GM19328 (cell line): ENCODE measurements around the gene ZSCAN21.

ENCODE experiments used
- ATAC-seq: cut with Tn5 transposase; IDR thresholded peaks from one replicate; pipeline ENCODE4 v1.9.1; 2021; ENCODE audit warnings: mild to moderate bottlenecking, moderate library complexity; ENCODE audit not compliant: unreplicated experiment

The ZSCAN21 gene

DNA sequence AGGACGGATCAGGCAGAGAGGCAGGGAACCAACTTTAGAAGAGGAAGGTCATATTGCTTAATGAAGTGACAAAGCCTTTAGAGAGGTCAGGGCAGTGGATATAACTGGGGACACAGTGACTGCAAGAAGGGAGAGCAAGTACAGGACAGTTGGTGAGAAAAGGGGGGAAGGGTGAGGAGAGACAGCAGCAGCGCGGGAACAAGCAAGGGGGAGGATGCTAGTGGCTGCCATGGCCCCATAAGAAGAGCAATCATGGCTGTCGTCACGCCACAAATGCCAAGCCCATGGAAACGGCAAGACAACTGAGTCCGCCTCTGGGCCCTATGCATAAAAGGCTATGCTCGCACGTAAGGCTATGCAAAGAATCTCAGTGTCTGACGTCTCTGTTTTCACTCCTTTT is 22.9 kb downstream of the ZSCAN21 start:
- no peak for ATAC-seq

DNA sequence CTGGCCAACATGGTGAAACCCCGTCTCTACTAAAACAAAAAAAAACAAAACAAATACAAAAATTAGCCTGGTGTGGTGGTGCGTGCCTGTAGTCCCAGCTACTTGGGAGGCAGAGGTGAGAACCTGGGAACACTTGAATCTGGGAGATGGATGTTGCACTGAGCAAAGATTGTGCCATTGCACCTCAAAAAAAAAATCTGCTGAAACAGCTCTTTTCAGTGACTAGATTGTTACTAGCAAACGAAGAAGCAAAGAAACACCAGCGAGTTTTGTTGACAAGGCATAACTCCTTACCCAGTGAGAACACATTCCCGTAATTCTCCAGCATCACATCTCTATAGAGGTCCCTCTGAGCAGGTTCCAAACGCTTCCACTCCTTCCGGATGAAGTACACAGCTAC is 25.3 kb downstream of the ZSCAN21 start:
- no peak for ATAC-seq

DNA sequence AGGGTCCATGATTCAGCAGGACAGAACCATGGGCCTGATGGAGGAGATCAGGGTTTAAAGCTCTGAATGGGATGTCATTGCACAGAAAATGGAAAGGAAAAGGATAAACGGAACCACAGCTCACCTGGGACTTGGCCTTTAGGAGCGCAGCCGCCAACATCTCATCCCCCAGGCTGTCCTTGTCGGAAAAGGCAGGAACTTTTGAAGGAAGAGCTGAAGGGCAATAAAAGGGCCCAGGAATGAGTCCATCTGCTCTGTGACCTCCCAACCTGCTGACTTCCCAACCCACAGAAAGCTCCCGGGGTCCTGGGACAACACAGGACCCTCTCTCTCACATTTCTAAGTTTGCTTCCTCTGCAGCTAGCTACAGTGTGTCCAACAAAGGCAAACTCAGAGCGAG is 25.8 kb downstream of the ZSCAN21 start:
- ATAC-seq, result no peak

DNA sequence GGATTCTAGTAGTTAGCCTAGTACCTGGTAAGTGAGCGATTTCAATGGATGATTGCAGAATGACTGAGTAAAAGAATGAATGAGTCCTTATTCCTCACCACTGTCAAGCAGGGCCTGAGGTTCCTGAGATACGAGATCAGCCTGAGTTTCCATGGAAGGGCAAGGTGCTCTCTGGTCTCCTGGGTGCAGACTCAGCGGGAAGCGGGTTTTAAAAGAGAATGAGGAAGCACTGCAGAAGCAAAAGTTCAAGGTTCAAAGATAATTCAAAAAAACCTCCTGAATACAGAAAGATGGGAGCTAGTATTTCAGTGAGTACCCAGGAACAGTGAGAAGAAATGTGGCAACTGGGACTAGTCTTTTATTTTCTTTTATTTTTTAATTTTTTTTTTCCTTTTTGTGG is 27.6 kb downstream of the ZSCAN21 start:
- ATAC-seq, result no peak

DNA sequence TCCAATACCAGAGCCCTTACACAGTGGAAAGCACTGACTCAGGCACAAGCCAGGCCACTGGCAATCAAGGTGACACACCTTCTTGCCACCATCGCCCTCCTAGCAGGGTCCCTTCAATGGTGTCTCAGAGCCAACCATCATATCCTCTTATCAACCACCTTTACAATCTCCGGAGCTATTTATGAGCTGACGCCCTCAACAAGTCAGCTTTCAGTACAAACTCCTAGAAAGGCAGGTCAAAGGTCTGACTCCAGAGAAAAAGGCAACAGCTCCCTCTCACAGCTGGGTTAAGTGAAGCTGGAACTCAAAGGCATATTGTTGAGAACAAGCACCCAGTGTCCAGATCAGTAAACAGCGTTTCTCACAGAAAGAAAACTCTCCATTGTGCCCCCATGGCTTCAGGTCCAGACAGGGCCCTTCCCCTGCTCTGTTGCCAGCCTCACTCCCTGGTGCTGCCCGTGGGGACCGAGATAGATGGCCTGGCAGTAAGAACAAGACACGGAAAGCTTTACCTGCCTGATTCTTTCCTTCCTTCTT is 29.5 kb downstream of the ZSCAN21 start:
- no peak for ATAC-seq

DNA sequence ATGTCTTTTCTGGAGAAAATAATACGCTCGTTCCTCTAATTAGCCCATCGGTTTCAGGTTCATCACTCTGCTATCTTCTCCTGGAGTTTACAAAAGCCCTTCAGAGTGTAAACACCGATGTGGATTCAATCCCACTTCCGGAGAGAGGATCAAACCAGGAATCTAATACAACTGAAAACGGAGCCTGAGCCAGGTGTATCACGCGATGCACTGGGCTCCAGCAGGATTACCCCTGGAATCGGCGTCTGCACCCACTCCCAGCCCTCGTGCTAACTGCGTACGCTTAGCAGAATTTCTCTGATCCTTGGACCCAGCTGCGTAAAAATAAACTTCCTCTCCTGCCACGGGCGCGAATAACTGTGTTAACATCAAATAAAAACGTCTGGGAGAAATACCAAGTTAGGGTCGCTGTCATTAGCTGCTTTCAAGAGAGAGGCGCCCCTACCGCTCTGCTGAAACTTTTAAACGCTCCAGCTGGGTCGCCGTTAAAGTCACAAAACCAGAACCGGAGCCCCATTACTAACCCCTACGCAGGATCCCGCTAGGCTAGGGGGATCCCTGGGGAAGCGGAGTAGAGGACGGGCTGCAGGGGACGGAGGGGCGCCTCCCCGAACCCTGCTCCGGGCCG is 31.4 kb downstream of the ZSCAN21 start:
- peak; percentile 10 for ATAC-seq

DNA sequence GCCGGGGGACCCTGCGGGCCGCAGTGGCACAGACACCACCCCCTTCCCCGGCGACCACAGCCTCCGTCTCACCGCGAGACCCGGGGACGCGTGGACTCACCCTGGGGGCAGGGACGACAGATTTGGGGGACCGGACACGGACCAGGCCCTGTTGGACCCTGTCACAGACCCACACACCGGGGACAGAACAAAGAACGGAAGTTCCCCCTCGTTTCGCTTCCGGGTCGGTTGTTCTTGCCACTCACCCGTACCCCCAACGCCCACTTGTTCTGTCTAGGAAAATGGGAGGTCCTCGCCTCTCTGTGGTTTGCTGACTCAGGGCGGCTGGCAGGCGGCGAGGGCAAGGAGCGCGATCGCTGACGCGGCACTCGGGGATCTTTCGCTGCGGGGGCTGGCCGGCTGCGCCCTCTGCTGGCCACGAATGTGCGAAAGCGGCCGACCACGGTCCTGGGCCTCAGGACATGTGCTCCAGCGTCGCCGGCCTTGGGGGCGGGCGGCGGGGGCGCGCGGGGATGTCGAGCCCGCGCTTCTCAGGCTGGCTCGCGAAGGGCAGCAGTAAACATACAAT is 32.0 kb downstream of the ZSCAN21 start, which contains the start of gene ZNF3:
Gene ZNF3 (minus strand): TSS at position 189 of the 568 bp plus-strand sequence. CDS start 4,366 bp downstream, outside the sequence.
- ATAC-seq, result peak; percentile 73

DNA sequence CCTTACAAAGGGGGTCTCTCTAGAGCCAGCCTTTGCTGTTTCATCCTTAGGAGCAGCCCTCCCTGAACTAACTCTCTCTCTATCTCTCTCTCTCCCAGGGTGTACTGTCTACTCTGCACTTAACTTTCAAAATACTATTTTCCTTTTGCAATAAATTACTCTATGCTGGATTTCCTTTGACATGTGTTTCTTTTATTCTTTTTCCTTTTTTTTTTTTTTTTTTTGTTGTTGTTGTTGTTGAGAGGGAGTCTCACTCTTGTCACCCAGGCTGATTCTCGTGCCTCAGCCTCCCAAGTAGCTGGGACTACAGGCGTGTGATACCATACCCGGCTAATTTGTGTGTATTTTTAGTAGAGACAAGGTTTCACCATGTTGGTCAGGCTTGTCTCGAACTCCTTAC is 33.4 kb downstream of the ZSCAN21 start:
- ATAC-seq, result no peak

DNA sequence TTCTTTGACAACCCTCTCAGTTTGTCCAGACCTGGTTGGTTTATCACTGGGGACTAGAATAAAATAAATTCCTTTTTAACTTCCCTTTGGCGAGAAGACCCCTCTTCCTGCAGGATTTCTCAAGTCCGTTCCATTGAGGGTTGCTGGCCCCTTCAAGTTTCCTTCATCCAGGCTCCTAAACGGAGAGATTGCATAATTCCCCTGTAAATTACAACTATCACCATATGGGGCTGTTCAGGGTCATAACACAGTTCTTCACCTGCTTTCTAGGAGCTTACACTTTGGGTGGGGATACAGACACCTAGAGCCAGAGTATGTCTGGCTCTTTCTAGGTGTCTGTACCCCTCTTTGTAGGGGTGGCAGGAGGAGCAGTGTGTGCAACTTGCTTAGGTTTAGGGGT is 35.9 kb downstream of the ZSCAN21 start:
- no peak for ATAC-seq

DNA sequence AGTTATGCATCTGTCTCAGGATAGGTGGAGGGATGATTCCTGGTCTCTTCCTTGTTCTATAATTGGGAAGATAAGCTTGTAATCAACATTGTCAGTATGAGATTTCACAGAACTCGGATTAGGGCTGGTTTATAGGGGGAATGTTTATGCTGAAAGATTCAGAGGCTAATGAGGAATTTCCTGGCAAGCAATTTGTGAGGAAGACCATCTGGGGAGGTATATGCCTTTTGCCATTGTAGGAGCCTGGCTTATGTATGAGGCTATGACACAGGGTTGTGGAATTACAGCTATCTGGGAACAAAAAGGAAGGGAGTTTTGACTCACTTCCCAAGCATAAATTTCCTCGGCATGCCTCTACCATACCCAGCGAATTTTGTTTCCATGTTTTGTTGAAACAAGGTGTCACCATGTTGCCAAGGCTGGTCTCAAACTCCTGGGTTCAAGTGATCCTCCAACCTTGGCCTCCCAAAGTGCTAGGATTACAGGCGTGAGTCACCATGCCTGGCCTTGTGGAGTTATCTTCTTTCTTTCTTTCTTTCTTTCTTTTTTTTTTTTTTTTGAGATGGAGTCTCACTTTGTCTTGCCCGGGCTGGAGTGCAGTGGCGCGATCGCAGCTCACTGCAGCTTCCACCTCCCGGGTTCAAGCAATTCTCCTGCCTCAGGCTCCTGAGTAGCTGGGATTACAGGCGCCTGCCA is 37.6 kb downstream of the ZSCAN21 start:
- ATAC-seq, result no peak

DNA sequence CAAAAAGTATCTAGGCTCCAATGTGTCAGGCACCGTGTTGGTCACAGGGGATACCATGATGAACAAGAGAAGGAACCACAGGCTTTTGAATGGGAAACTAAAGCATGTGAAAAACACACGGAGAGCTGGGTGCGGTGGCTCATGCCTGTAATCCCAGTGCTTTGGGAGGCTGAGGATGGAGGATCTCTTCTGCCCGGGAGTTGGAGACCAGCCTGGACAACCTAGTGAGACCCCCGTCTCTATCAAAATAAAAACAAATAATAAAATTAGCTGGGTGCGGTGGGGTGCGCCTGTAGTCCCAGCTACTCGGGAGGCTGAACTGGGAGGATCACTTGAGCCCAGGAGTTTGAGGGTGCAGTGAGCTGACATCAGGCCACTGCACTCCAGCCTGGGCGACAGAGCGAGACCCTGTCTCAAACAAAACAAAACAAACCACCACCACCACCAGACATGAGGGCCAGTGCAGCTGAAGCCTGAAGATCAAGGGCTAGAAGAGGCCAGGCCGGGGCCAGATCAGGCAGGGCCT is 38.6 kb downstream of the ZSCAN21 start:
- ATAC-seq, result no peak

DNA sequence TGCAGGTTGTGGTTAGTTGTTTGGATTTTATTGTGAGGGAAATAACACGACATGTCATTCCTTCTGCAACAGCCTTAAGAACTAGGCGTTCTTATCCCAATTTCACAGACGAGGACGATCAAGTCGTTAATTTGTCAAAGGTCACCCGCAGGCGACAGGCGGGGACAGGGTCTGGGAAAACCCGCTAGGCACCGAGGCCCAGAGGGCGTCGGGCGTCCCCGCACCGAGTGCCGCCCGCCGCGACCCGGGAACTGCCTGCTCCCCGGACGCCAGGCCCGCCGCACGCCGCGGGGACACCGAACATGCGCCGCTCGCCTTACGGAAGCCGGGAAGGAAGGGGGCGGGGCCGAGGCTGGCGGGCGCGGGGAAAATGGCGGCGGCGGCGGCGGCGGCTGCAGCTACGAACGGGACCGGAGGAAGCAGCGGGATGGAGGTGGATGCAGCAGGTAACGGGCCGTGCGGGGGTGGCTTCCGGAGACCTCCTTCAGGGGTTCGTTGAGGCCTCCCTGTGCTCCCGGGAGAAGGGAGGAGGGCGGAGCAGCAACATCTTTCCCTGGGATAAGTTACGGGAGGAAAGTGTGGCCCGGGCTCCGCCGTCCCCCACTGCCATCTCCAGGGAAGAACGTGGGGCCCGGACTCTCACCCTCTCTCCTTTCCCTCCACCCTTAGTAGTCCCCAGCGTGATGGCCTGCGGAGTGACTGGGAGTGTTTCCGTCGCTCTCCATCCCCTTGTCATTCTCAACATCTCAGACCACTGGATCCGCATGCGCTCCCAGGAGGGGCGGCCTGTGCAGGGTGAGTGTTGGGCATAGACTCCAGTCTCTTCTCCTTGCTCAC is 39.3 kb downstream of the ZSCAN21 start, which contains the start of gene COPS6:
Gene COPS6 (plus strand): TSS at position 349 of the 837 bp plus-strand sequence. CDS start 22 bp downstream, at position 371.
- ATAC-seq, result no peak

DNA sequence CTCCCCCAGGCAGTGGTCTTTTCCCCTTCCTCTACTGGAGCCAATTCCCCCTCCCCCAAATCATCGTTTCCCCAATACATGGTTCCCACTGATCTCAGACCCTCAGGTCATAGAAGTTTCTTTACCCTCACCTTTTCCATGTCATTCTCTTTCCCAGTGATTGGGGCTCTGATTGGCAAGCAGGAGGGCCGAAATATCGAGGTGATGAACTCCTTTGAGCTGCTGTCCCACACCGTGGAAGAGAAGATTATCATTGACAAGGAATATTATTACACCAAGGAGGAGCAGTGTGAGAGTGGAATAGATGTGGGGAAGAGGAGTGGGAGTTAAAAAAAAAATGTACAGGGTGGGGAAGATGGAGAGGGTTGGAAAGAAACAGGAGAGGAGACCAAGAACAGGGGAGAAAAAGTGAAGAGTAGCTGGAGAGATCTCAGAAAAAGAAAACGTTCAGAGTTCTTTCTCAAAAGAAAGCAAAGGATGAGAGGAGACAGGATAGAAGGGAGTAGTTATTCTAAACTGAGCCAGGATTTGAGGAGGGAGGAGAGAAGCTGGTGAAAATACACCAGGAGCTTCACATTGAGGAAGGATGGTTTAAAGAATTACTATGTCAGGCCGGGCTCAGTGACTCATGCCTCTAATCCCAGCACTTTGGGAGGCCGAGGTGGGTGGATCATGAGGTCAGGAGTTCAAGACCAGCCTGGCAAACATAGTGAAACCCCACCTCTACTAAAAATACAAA is 40.1 kb downstream of the ZSCAN21 start:
- no peak for ATAC-seq

DNA sequence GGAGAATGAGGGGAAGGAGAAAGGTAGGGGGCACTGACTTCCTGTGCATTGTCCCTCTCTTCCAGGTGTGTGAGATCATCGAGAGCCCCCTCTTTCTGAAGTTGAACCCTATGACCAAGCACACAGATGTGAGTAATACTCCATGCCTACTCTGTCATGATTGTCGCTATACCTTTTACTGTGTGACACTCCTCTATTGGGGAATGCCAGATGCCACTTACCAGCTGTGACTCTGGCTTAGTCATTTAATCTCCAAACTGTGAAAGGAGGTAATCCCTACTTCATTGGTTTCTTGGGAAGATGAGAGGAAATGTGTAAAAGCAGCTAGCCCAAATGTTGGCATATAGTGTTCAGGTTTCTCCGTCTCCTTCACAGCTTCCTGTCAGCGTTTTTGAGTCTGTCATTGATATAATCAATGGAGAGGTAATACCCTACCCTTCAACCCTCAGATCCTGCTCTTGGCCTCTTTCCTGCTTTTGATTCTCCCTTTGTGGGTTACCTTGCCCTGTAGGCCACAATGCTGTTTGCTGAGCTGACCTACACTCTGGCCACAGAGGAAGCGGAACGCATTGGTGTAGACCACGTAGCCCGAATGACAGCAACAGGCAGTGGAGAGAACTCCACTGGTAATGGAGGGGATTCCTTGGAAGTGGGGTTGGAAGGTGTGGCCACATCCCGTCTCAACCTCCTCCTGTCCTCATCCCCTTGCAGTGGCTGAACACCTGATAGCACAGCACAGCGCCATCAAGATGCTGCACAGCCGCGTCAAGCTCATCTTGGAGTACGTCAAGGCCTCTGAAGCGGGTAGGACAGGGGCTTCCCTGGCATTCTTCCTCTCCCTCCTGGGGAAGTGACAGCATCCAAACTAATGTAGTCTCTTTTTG is 41.2 kb downstream of the ZSCAN21 start:
- no peak for ATAC-seq

DNA sequence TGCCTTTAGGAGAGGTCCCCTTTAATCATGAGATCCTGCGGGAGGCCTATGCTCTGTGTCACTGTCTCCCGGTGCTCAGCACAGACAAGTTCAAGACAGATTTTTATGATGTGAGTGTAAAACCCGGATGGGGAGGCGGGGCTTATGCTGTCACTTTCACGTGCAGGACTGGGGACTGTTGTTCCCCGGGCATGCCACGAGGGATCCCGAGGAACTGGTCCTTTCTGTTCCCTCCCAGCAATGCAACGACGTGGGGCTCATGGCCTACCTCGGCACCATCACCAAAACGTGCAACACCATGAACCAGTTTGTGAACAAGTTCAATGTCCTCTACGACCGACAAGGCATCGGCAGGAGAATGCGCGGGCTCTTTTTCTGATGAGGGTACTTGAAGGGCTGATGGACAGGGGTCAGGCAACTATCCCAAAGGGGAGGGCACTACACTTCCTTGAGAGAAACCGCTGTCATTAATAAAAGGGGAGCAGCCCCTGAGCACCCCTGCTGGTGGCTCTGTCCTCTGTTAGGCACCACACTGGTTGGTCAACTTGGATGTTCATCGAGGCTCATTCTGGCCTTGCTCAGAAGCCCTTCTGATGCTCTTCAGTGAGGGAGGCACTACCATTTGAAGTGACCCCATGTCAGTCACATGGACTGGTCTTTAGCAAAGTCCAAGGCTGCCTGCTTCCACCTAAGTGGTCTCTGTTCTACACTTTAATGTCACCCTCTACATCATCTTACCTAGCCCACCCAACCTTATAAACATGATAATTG is 42.0 kb downstream of the ZSCAN21 start:
- ATAC-seq, result no peak

DNA sequence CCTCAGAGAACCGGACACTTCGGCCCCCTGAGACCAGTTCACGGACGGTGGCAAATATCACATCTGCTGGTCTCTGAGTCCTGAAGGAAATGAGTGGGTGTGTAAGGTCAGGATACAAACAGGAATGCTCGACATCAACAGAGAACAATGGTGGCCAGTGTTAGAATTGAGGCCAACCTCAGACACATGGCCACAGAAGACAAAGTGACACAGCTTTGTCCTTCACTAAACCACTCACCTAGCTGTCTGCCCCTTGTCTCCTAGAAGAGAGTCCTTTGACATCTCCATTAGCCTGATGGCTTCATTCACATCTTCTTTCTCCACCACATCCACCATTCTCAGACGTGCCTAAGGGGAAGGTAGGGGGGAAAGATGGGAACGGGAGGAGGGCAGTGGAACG is 43.5 kb downstream of the ZSCAN21 start:
- no peak for ATAC-seq

DNA sequence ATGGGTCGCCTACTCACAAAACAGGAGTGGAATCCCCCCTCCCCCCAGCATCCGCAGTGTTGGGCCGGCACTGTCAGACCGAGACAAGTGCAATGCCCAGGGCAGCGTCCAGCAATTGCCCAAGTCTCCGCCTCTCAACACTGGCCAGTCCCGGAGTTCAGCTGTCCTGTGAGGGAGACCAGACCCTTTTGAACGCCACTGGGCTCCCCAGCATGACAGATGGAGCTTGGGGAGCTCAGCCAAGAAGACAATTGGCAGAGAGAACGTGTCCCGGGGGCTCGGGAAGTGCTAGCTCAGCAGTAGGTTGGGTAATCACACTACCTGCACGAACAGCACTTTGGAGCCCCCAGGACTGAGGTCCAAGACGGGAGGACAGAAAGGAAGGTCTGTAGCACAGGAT is 43.9 kb downstream of the ZSCAN21 start:
- ATAC-seq, result no peak

DNA sequence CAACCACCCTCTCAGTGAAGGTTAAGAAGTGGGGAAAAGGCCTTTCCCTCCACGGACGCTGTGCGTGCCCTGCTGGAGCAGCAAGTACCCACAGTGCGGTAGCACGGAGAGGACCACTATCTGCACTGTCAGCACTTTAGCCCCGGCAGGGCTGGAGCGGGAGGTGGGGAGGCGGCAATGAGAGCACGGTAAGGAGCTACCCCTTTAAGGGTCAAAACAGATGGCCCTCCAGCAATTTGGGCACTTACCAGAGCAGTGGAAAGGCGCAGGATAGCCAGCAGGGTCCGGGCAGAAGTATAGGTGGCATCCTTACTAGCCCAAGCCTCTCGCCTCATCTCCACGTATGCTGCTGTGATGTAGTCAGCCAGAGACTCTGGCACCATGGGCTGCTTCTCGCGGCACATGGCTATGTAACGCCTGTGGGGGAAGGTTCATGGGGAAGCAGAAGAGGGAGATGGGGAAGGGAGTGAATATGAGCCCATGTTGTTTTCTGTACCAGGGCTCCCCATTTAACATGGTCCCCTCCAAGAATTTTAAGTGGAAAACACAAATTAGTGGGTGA is 44.4 kb downstream of the ZSCAN21 start:
- no peak for ATAC-seq
